Activated T-cell treated with anti-CD3 and anti-CD28 coated beads for 1 hour (primary cell): ENCODE data around the gene EIPR1.

Experiments used
- DNase-seq: peaks from one replicate; pipeline ENCODE4 v3.0.0-alpha.2; 2020; ENCODE audit warnings: low read depth

EIPR1 gene

GRCh38 chr2:3324036-3324386, 53.6 kb downstream of the EIPR1 start:
- DNase-seq: no peak

- no peak for DNase-seq
Observed at GRCh38 chr2:3323360-3324035, 54.1 kb downstream of the EIPR1 start.

DNA sequence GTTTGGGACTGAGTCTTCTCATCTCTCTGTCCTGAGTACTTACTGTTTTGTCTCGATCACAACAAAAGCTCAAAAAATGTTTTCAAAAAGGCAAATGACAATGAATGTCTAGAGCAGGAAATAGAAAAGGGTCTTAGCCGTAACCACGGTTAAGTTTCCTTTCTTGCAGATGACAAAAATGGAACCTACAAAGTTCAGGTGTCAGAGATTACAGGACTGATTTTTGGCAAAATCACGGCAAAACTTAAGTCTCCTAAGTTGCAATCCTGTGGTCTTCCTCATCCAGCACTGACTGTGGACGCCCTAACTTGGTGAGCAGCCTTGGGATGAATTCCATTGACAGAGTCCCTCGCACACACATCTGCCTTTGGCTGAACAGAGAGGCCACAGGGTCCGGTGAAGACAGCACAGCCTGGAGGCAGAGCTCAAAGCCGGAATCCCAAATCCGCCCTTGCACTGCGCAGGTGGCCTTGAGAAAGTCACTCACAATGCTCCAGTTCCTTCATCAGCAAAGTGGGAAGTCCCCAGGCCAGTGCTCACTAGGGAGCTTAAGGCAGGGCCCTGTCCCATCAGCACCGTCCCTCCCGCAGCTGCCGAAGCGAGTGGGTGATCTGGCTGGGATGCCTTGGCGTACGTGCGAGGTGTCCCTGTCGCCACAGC, 55.2 kb downstream of the EIPR1 start:
- no peak for DNase-seq

DNA sequence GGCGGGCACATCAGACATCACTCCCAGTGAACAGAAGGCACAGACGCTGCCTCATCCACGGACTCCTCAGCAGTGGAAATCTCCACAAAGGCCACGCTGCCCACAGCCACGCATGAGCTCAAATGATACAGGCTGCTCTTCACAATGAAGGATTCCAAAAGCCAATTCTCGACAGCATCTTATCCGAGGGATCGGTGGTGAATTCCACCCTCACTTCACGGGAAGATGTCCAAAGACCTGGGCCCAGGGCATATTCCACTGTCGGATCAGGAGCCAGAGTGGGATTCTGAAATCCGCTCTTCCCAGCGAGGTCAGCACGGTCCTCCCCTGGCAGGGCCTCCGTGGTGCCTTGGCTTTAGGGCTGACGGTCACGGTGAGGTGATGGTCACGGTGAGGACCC, 55.8 kb downstream of the EIPR1 start:
- no peak for DNase-seq

GRCh38 chr2:3320910-3321605, 56.6 kb downstream of the EIPR1 start:
- DNase-seq: no peak

GRCh38 chr2:3319745-3320566, 57.7 kb downstream of the EIPR1 start:
- no peak for DNase-seq

- DNase-seq: no peak
Observed at GRCh38 chr2:3319134-3319533, 58.5 kb downstream of the EIPR1 start.

DNA sequence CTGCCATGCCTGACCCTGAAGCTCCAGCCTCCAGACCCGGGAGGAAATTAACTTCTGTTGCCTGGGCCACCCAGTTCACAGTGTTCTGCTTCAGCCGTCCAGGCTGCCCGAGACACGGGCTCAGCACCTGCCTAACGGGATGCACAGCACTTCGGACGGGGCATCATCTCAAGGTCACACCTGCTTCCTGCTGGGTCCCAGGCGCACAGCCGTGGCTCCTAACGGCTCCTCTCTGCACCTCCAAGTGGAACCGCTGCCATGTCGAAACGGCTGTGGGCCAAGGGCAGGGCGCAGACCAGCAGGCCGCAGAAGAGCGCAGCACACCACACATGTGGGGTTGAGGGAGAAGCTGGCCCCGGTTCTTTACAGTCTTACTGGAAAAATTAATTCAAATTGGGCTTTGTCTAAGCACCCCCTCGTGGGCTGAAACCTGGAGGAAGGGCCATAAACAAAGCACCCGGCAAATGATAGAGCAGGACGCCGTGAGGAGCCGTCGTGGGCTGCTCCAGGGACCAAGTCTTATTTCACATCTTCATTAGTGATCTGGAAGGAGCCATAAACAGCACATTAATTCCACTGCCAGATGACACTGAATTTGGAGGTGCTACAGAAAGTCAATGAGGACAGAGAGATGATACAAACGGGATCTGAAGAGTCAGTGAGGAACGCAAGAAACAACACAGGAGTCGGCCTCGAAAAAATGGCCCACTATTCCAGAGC, 59.6 kb downstream of the EIPR1 start:
- no peak for DNase-seq

- no peak for DNase-seq
Observed at GRCh38 chr2:3317277-3317685, 60.3 kb downstream of the EIPR1 start.

DNA sequence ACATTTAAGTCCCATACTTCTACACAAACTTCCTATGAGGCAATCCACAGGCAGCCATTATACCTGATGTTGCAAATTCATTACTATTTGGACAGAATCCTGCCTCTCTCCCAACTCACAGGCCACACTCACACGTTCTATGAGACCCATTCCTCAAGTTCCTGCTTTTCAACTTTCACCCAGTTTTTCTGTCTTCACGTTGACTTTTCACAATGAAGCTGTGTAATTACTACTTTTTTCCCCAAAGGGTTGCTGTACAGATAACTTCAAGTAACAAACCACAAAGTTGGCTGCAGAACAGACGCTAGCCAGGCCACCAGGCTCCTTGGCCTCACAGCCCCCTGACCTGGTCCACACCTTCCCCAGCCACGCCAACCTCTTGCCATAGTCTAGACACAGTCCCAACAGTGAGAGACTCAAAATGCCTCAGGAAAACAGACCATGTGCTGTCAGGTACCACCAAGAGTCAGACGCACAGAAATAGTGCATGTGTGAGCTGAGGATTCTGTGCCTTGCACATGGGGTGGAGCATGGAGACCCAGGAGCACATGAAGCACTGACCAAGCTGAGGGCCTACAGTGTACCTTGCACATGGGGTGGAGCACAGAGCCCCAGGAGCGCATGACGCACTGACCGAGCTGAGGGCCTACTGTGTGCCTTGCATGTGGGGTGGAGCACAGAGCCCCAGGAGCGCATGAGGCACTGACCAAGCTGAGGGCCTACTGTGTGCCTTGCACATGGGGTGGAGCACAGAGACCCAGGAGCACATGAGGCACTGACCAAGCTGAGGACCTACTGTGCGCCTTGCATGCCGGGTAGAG, 61.0 kb downstream of the EIPR1 start:
- DNase-seq: no peak

DNA sequence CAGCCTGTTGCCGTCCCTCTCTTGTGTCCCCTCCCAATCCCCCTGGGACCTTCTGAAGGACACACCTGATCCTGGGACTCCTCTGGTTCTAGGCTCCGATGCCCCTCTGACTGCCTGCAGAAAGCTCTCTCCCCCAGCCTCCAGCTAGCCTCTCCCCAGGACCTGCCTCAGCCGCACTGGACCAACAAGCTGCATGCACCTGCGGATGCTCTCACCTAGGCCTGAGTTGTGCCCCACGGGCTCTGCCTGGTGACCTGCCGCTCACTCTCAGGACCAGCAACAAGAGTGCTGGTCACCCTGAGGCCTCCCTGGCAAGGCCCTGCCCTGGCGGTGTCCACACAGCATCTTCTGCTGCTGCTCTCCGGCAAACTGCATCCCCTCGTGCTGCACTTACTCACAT, 63.0 kb downstream of the EIPR1 start:
- DNase-seq: no peak

- DNase-seq: no peak
Observed at GRCh38 chr2:3313781-3314375, 63.7 kb downstream of the EIPR1 start.

DNA sequence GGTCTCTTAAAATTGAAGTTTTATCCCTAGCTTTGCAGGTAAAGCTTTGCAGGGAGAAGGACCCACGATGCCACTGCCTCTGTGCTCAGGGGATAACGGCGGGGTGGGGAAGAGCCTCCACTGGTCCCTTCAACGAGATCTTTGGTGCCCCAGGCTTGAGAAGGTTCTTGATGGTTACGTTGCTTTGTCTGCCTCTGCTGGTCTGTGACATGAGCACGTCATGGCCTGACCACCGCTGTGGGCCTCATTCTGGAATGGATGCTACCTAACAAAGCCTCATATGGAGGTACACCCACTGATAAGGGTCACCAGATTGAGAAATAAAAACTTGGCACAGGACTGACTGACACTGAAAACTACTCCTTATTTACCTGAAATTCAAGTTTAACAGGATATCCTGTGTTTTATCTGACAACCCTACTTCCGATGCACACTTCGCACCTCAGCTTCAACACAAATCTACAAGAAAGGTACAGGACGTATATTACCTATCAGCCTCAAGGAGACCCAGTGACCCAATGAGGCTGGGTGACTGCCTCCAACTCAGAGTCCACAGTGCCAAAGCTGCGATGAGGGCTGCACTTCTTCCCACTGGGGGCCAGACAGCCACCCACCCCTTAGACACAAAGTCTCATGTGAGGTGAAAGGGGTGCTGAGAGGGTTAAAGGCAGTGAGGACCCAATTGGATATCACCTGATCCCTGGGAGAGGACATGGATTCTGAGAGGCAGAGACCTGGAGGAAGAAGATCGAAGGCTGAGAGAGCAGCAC, 64.9 kb downstream of the EIPR1 start:
- no peak for DNase-seq

DNA sequence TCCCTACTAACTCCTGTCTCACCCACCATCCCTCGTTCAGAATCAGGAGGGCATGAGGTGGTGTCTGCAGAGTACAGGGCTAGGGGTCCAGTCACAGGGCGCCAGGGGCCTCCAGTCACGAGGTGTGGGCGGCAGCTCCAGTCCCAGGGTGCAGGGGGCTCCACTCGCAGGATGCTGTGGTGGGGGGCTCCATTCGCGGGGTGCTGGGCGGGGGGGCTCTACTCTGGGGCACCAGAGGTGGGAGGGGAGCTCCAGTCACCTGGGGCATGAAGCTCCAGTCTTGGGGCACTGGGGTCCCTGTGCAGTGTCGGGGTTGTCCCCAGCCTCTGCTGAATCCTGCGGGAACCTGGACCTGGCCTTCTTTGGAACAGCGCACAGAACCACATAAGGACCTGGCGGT, 66.0 kb downstream of the EIPR1 start:
- no peak for DNase-seq

- no peak for DNase-seq
Observed at GRCh38 chr2:3309496-3310355, 67.9 kb downstream of the EIPR1 start.

DNA sequence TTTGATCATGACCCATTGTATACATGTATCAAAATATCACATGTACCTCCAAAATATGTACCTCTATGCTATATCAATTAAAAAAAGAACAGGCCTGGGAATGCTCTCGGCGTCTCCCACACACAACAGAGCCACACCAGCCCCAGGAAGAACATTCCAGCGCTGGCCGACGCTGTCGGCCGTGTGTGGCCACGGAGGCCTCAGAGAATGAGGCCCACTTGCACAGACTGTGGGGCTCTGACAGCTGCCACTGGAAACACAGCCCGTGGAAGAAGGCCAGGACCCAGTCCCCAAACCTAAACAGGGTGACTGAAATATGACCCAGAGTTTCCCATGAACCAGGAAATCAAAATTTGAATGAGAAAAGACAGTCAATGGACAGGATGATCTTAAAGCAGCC, 69.7 kb downstream of the EIPR1 start:
- no peak for DNase-seq

GRCh38 chr2:3307236-3307635, 70.4 kb downstream of the EIPR1 start:
- DNase-seq: no peak

- no peak for DNase-seq
Observed at GRCh38 chr2:3305952-3306351, 71.7 kb downstream of the EIPR1 start.

DNA sequence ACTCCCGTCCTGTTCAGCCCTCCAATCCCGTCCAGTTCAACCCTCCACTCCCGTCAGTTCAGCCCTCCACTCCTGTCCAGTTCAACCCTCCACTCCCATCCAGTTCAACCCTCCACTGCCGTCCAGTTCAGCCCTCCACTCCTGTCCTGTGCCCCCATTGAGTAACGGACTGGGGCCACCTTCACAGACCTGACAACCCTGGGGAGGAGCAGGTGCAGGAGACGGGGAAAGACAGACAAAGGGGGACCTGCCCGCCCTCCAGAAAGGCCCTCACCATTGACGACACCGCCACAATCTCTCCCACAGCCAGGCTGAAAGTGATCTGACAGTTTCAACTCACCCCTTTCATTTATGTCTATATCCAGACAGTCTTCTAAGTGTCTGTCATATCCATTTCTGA, 72.2 kb downstream of the EIPR1 start:
- no peak for DNase-seq
